Right atrium auricular region (tissue), 2 donors: Measurements from ENCODE around the gene PACSIN2. TPM values are rescaled to one million over a fixed set of nuclear protein-coding genes. Genes with fewer than 3 reads are reported as not detected.

ENCODE experiments used
- DNase-seq: peaks from one replicate; pipeline ENCODE4 v3.0.0-alpha.2; 2019; ENCODE audit warnings: low spot score
- H3K27ac ChIP-seq, 2 donors: fragments of 200-600 bp; sonication (generic); 1 replicate in 1 of 2; 2 replicates in 1 of 2; pipeline ENCODE4 v1.5.1; 2016 to 2019
- H3K27me3 ChIP-seq, 2 donors: fragments of 200-600 bp; sonication (generic); one replicate each; pipeline versions ENCODE4 v1.5.1 to v1.6.0; 2017 to 2019
- H3K36me3 ChIP-seq: fragments of 200-600 bp; sonication (generic); one replicate; pipeline ENCODE4 v1.5.1; 2016
- H3K4me1 ChIP-seq, 2 donors: fragments of 200-600 bp; sonication (generic); one replicate each; pipeline versions ENCODE4 v1.5.1 to v1.6.0; 2017 to 2019
- H3K4me3 ChIP-seq, 2 donors: fragments of 200-600 bp; sonication (generic); 1 replicate in 1 of 2; 2 replicates in 1 of 2; pipeline ENCODE4 v1.5.1; 2017 to 2019; ENCODE audit warnings: mild to moderate bottlenecking in 1 of 2, moderate library complexity in 1 of 2
- H3K9me3 ChIP-seq, 2 donors: fragments of 200-600 bp; sonication (generic); one replicate each; pipeline ENCODE4 v1.5.1; 2019
- total RNA-seq, 2 donors: library from RNA; depleted of rRNA; stranded (reverse); fragments of >200 nt; gene quantifications; one replicate each; pipeline ENCODE4 v1.1.0, GENCODE V29; 2016
- TF ChIP-seq, protein P1 (sequence below), 2 donors: fragments of 200-600 bp; sonication (generic); IDR thresholded peaks; one replicate each; pipeline ENCODE4 v1.5.1; 2019; ENCODE audit warnings: antibody characterized with exemption in 2 of 2

PACSIN2 gene
- total RNA-seq, 2 donors from 2014 or later: 66.3 to 89.8 TPM

DNA sequence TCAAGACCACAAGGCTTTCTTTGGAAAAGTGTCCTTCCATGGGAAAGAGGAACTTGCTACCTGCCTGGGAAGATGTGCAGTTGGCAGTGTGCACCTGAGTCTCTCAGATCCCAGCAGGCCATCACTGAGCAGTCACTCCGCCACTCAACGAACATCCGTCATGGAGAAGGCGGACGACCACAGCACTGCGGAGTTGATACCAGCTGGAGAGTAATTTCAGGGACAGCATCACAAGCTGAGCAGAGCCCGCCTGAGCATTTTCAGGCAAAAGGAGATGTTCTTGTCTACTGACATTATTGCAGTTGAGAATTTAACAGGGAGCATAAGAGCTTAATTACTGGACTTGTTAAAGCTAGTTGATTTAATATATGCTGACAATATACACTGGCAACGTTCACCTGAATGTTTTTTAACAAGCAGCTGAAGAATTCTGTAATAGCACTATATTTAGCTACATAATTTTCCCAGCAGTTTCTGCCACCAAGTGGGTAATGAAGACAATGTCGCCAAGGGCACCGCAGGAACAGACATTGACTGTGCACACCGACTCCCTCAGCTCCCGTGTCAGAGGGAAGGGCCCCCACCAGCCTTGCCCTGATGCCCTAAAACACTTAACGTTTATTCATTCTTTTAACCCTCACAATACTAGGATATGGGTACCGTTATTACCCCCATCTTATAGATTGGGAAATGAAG, 105.4 kb downstream of the PACSIN2 start:
- H3K27ac ChIP-seq: peak overlapping the region; percentile 74 to 87
- H3K4me1 ChIP-seq: peaks cover 0 to 91% of the 10 kb centered on the region in 2 donors

DNA sequence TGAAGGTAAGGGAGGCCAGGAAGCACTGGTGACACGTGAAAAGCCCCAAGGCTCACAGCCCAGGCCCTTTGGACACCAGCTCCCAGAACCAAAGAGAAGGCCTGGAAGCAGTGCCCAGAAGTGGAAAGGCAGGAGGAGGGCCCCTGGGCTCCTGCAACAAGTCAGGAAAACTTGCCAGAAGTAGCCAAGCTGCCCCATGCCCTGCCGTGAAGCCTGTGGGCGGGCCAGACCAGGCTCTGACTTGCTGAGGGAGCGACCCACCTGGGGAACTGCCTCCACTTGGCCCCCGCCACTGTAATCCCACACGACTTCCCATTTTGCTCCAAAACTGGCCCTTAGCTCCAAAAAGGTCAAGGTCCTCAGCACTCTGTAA, 106.6 kb downstream of the PACSIN2 start:
- Histone ChIP-seq H3K9me3 (no peaks in the 10 kb centered on the region), H3K4me1 (peaks cover 0 to 93% of the 10 kb centered on the region in 2 donors), H3K4me3 (no peak overlapping the region), H3K27ac (peak overlapping the region; percentile 74 to 87), H3K27me3 (no peaks in the 10 kb centered on the region), H3K36me3 (no peaks in the 10 kb centered on the region)
- TF ChIP-seq, protein P1, sequence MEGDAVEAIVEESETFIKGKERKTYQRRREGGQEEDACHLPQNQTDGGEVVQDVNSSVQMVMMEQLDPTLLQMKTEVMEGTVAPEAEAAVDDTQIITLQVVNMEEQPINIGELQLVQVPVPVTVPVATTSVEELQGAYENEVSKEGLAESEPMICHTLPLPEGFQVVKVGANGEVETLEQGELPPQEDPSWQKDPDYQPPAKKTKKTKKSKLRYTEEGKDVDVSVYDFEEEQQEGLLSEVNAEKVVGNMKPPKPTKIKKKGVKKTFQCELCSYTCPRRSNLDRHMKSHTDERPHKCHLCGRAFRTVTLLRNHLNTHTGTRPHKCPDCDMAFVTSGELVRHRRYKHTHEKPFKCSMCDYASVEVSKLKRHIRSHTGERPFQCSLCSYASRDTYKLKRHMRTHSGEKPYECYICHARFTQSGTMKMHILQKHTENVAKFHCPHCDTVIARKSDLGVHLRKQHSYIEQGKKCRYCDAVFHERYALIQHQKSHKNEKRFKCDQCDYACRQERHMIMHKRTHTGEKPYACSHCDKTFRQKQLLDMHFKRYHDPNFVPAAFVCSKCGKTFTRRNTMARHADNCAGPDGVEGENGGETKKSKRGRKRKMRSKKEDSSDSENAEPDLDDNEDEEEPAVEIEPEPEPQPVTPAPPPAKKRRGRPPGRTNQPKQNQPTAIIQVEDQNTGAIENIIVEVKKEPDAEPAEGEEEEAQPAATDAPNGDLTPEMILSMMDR (IDR thresholded peaks at IDR 0.05): no peak
- DNase-seq: no peak

More for the DNA sequence above, 105.4 kb downstream of the PACSIN2 start:
- TF ChIP-seq, protein P1 (IDR thresholded peaks at IDR 0.05): no peak
- DNase-seq: no peak
- no peak overlapping the region for H3K4me3 ChIP-seq
- H3K27me3 ChIP-seq: no peaks in the 10 kb centered on the region
- H3K9me3 ChIP-seq: no peaks in the 10 kb centered on the region
- no peaks in the 10 kb centered on the region for H3K36me3 ChIP-seq

DNA sequence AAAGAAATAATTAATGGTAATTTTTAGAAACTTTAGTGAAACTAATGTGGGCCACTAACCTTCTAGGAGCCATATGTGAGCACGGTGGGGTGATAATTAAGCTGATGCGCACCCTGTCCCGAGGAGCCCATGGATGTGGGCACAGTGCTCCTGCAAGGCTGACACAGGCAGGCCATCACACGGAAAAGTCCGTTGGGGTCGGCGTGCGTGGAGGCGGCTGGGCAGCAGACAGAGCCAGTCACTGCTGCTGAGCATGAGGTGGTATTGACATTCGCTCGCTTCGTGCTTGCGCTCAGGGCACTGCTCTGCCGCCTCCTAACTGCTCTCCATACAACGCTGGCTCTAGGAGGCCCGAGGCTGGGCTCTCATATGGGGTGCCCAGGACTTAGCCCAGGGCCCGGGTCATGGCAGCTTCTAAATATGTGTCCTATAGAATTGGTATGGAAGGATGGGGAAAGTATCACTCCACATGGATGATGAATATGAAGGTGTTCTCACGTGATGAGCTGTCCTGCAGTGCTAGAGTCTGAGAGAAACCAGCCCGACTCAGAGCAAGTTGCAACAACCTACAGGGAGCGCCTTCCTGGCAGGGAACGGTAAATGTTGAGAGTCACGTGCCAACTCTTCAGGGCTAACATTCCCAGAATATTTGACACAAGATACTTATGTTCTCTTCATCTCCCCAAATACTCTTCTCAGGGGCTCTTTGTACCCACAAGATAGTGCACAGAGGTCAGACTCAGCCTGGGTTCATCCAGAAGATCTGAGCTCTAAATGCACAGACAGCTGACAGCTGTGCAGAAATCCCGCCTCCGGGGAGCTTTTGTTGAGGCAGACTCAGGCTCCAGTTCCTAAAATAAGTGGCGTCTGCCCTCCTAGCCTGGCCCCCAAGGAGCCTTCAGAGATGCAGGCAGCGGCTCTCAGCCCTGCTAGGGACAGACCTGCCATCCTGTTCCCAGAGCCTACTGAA, 107.3 kb downstream of the PACSIN2 start:
- DNase-seq: no peak
- Histone ChIP-seq H3K27me3 (no peaks in the 10 kb centered on the region), H3K4me1 (peaks cover 0 to 97% of the 10 kb centered on the region in 2 donors), H3K4me3 (no peak overlapping the region), H3K36me3 (no peaks in the 10 kb centered on the region), H3K9me3 (no peaks in the 10 kb centered on the region), H3K27ac (peak overlapping the region; percentile 74 to 87)
- TF ChIP-seq, protein P1 (IDR thresholded peaks at IDR 0.05): no peak

DNA sequence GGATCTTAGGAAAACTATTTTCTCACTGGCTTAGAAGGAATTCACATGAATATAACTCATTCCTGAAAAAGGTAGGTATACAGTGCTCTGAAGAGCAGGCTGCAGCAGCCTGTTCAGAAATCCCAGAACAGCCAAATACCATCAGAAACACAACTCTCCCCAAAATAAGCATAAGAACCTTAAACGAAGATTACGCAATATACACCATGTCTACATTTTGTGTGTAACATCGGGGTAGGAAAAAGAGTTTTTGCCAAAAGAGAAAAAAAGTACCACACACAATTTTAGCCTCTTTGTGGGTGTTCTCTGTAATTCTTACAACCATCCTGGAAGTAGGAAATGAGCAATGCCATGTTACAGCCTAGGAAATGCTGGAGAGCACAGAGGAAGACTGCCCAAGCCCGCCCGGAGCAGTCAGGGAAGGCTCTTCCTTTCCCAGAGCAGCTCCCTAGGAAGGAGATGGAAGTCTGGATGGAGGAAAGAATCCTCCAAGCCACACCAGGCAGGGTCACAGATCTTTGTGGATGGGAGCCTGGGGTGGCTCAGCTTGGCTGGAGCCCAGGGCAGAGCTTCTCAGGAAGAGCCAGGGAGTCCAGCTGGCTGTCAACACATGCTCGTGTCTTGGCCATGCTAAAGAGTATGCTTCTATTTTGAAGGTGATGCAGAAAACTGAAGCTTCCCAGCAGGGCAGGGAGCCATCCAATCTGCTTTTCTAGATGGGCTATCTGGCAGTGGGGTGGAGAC, 108.2 kb downstream of the PACSIN2 start:
- Histone ChIP-seq H3K27ac (peak overlapping the region; percentile 74 to 87), H3K27me3 (no peaks in the 10 kb centered on the region), H3K4me1 (peaks cover 0 to 96% of the 10 kb centered on the region in 2 donors), H3K9me3 (no peaks in the 10 kb centered on the region), H3K4me3 (no peak overlapping the region), H3K36me3 (no peaks in the 10 kb centered on the region)
- DNase-seq: peak; percentile 82
- TF ChIP-seq, protein P1 (IDR thresholded peaks at IDR 0.05): no peak

GRCh38 chr22:42905702-42906183, 109.2 kb downstream of the PACSIN2 start:
- Histone ChIP-seq H3K27me3 (no peaks in the 10 kb centered on the region), H3K4me1 (peaks cover 0 to 96% of the 10 kb centered on the region in 2 donors), H3K27ac (peak overlapping the region; percentile 74 to 87), H3K4me3 (no peak overlapping the region), H3K9me3 (no peaks in the 10 kb centered on the region), H3K36me3 (no peaks in the 10 kb centered on the region)
- no peak for DNase-seq
- TF ChIP-seq, protein P1 (IDR thresholded peaks at IDR 0.05): no peak
